ENCODE results near the gene IQCM.
A peak's percentile ranks its signal among the peaks of the same experiment; 100 is the strongest.
"Not testable (repeated sequence)": the region's sequence is repeated elsewhere in the genome, so short reads cannot be mapped to it uniquely, and the experiment has no call there.

Gene IQCM

GRCh38 chr4:149426461-149426860, 389.2 kb downstream of the IQCM start:
- no peak for DNase-seq

- DNase-seq: no peak
These were observed 406.1 kb downstream of the IQCM start for GRCh38 chr4:149409555-149409962.

GRCh38 chr4:149409146-149409545, 406.5 kb downstream of the IQCM start:
- DNase-seq: peak; percentile 7

- DNase-seq: no peak
These were observed 411.5 kb downstream of the IQCM start for GRCh38 chr4:149404143-149404542.

GRCh38 chr4:149403081-149403480, 412.6 kb downstream of the IQCM start:
- no peak for DNase-seq

- DNase-seq: no peak
These were observed 416.6 kb downstream of the IQCM start for GRCh38 chr4:149398993-149399392.

- peak; percentile 4 for DNase-seq
These were observed 444.7 kb downstream of the IQCM start for GRCh38 chr4:149370785-149371420.

GRCh38 chr4:149370002-149370401, 445.6 kb downstream of the IQCM start:
- no peak for DNase-seq

- no peak for DNase-seq
These were observed 462.4 kb downstream of the IQCM start for GRCh38 chr4:149353241-149353640.

GRCh38 chr4:149349541-149349940, 466.1 kb downstream of the IQCM start:
- DNase-seq: no peak

- no peak for DNase-seq
These were observed 468.5 kb downstream of the IQCM start for GRCh38 chr4:149347139-149347538.

- no peak for DNase-seq
These were observed 470.2 kb downstream of the IQCM start for GRCh38 chr4:149345424-149345823.

- DNase-seq: no peak
These were observed 471.2 kb downstream of the IQCM start for GRCh38 chr4:149344436-149344835.

- DNase-seq: no peak
These were observed 472.0 kb downstream of the IQCM start for GRCh38 chr4:149343614-149344013.

GRCh38 chr4:149341117-149341516, 474.5 kb downstream of the IQCM start:
- DNase-seq: not testable (repeated sequence)

- DNase-seq: no peak
These were observed 487.5 kb downstream of the IQCM start for GRCh38 chr4:149328161-149328560.

- no peak for DNase-seq
These were observed 493.4 kb downstream of the IQCM start for GRCh38 chr4:149322203-149322602.

GRCh38 chr4:149321438-149321837, 494.2 kb downstream of the IQCM start:
- DNase-seq: no peak

GRCh38 chr4:149311076-149311475, 504.6 kb downstream of the IQCM start:
- DNase-seq: no peak

GRCh38 chr4:149306537-149306936, 509.1 kb downstream of the IQCM start:
- DNase-seq: no peak

Measured in eye (tissue), 1 donor.